K562 (cell line): ENCODE measurements around the gene HLA-E. TPM values are rescaled to one million over a fixed set of nuclear protein-coding genes. Genes with fewer than 3 reads are reported as not detected.

Source experiments
- HMG20A ChIP-seq: fragments of 450-650 bp; formaldehyde crosslinking; conservative IDR thresholded peaks from 2 replicates; pipeline ENCODE4 v1.4.0; 2020; ENCODE audit warnings: mild to moderate bottlenecking, mixed read lengths
- KDM5B ChIP-seq: fragments of 200-600 bp; sonication (generic); IDR thresholded peaks from 2 replicates; pipeline ENCODE4 v1.6.1; 2012; ENCODE audit warnings: low read depth, mild to moderate bottlenecking, moderate library complexity, low read length, control low read depth, inconsistent platforms; ENCODE audit not compliant: insufficient replicate concordance
- L3MBTL2 ChIP-seq: fragments of 450-650 bp; IDR thresholded peaks from 2 replicates; pipeline ENCODE4 v1.6.1; 2016; ENCODE audit warnings: mild to moderate bottlenecking, moderate library complexity
- NCOA6 ChIP-seq: fragments of 450-650 bp; IDR thresholded peaks from 2 replicates; pipeline ENCODE4 v1.6.1; 2017; ENCODE audit warnings: mild to moderate bottlenecking
- NFIX ChIP-seq: fragments of 250-450 bp; sonication (Bioruptor Pico); IDR thresholded peaks from 2 replicates; pipeline ENCODE4 v1.4.0; 2020; ENCODE audit warnings: low read depth, mild to moderate bottlenecking, moderate library complexity
- PPARD ChIP-seq: fragments of 250-450 bp; sonication (Bioruptor Pico); IDR thresholded peaks from 2 replicates; pipeline ENCODE4 v1.8.0; 2022; ENCODE audit warnings: inconsistent platforms, mild to moderate bottlenecking, moderate library complexity
- RFX7 ChIP-seq: fragments of 250-450 bp; sonication (Bioruptor Pico); IDR thresholded peaks from 2 replicates; pipeline ENCODE4 v1.5.1; 2021; ENCODE audit warnings: mild to moderate bottlenecking
- RREB1 ChIP-seq: fragments of 250-450 bp; sonication (Bioruptor Pico); IDR thresholded peaks from 2 replicates; pipeline ENCODE4 v1.4.0; 2020
- SOX6 ChIP-seq: fragments of 450-650 bp; IDR thresholded peaks from 2 replicates; pipeline ENCODE4 v1.6.1; 2014; ENCODE audit warnings: mild to moderate bottlenecking
- SPI1 ChIP-seq: IDR thresholded peaks from 2 replicates; pipeline ENCODE4 v1.6.1; 2011; ENCODE audit warnings: low read depth, low read length, control low read depth, borderline replicate concordance
- SRSF9 ChIP-seq: fragments of 200-400 bp; formaldehyde crosslinking; IDR thresholded peaks from 2 replicates; pipeline ENCODE4 v1.6.1; 2017; ENCODE audit warnings: low read depth, low read length, borderline replicate concordance
- TBP ChIP-seq: optimal IDR thresholded peaks from 2 replicates; pipeline ENCODE3; 2011; ENCODE audit warnings: low read depth, low read length, improper control_type of control experiment
- ZBTB49 ChIP-seq: sonication (generic); formaldehyde crosslinking; IDR thresholded peaks from 2 replicates; pipeline ENCODE4 v1.8.0; 2022; ENCODE audit warnings: missing genetic modification reagents, mild to moderate bottlenecking, borderline replicate concordance
- ZNF668 ChIP-seq: fragments of 250-450 bp; sonication (Bioruptor Pico); IDR thresholded peaks from 2 replicates; pipeline ENCODE4 v1.8.0; 2022; ENCODE audit warnings: mild to moderate bottlenecking, inconsistent platforms
- ZNF77 ChIP-seq: fragments of 250-450 bp; sonication (Bioruptor Pico); IDR thresholded peaks from 2 replicates; pipeline ENCODE4 v1.5.0; 2020
- polyA plus RNA-seq, 8 experiments: library from polyadenylated mRNA; depleted of rRNA in 4 of 8; stranded (reverse) in 5 of 8; unstranded in 3 of 8; fragments of >200 nt; fragmentation: Nextera tagmentation in 2 of 8; fragmentation: Illumina TruSeq in 1 of 8; extraction: Ambion mirVana in 2 of 8; extraction: Trizol in 1 of 8; gene quantifications; 2 replicates each; pipeline versions ENCODE4 v1.2.1 to v1.2.3, GENCODE V29; 2011 to 2014; ENCODE audit warnings: inconsistent platforms in 1 of 8, missing spikeins in 1 of 8
- total RNA-seq, 7 experiments: library from RNA; depleted of rRNA in 6 of 7; stranded (reverse); fragments of >200 nt in 6 of 7; fragmentation: Illumina TruSeq in 2 of 7; extraction: Trizol in 2 of 7; gene quantifications; 2 replicates each; pipeline versions ENCODE4 v1.2.1 to v1.2.3, GENCODE V29; 2011 to 2021; ENCODE audit warnings: low replicate concordance in 1 of 7
- TF ChIP-seq, protein P1 (sequence below): fragments of 250-450 bp; sonication (Bioruptor Pico); IDR thresholded peaks from 2 replicates; pipeline ENCODE4 v1.9.0; 2021; ENCODE audit warnings: mild to moderate bottlenecking, inconsistent platforms
- TF ChIP-seq, protein P2 (sequence below): fragments of 250-450 bp; sonication (Bioruptor Pico); IDR thresholded peaks from 2 replicates; pipeline ENCODE4 v1.6.1; 2021; ENCODE audit warnings: mild to moderate bottlenecking

Gene HLA-E
- total and polyA plus RNA-seq, 9 of the 15 experiments (the other 6 are each of a cell fraction or from before 2014, with no cell fraction given), result 3.2 to 39.9 (median 26.8) TPM

- TF ChIP-seq SPI1 (peak; percentile 57; the same call in 1 of the 2 replicates), SOX6 (peak; percentile 70; the same call in 1 of the 2 replicates), TBP (peak; percentile 79), RREB1 (CRISPR knock-in tag) (no peak), ZNF668 (no peak), PPARD (CRISPR knock-in tag) (no peak), SRSF9 (no peak), L3MBTL2 (peak; percentile 69; the same call in 1 of the 2 replicates), NFIX (CRISPR knock-in tag) (no peak), HMG20A (CRISPR knock-in tag) (no peak), NCOA6 (no peak), RFX7 (CRISPR knock-in tag) (no peak), KDM5B (peak; percentile 97), ZNF77 (CRISPR knock-in tag) (no peak), ZBTB49 (CRISPR knock-in tag) (no peak)
- TF ChIP-seq, protein P1, sequence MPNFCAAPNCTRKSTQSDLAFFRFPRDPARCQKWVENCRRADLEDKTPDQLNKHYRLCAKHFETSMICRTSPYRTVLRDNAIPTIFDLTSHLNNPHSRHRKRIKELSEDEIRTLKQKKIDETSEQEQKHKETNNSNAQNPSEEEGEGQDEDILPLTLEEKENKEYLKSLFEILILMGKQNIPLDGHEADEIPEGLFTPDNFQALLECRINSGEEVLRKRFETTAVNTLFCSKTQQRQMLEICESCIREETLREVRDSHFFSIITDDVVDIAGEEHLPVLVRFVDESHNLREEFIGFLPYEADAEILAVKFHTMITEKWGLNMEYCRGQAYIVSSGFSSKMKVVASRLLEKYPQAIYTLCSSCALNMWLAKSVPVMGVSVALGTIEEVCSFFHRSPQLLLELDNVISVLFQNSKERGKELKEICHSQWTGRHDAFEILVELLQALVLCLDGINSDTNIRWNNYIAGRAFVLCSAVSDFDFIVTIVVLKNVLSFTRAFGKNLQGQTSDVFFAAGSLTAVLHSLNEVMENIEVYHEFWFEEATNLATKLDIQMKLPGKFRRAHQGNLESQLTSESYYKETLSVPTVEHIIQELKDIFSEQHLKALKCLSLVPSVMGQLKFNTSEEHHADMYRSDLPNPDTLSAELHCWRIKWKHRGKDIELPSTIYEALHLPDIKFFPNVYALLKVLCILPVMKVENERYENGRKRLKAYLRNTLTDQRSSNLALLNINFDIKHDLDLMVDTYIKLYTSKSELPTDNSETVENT (CRISPR knock-in tag), result no peak
- TF ChIP-seq, protein P2, sequence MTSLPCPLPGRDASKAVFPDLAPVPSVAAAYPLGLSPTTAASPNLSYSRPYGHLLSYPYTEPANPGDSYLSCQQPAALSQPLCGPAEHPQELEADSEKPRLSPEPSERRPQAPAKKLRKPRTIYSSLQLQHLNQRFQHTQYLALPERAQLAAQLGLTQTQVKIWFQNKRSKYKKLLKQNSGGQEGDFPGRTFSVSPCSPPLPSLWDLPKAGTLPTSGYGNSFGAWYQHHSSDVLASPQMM, result no peak
Observed at GRCh38 chr6:30489081-30490025, at the start of gene HLA-E (continued).
